Activated naive CD8-positive, alpha-beta T cell treated with anti-CD3 and anti-CD28 coated beads for 36 hours (primary cell): ENCODE data around the gene NMNAT2. TPM values are rescaled to one million over a fixed set of nuclear protein-coding genes. Genes with fewer than 3 reads are reported as not detected.

Experiments used
- DNase-seq: peaks from one replicate; pipeline ENCODE4 v3.0.0; 2021
- H3K27ac Mint-ChIP-seq: one replicate; pipeline ENCODE4 v1.8.0; 2022; ENCODE audit warnings: mild to moderate bottlenecking, moderate library complexity, mixed read lengths
- H3K27me3 Mint-ChIP-seq: one replicate; pipeline ENCODE4 v1.8.0; 2022; ENCODE audit warnings: mild to moderate bottlenecking, mixed read lengths
- H3K36me3 Mint-ChIP-seq: one replicate; pipeline ENCODE4 v1.8.0; 2021; ENCODE audit warnings: mild to moderate bottlenecking, mixed read lengths
- H3K4me1 Mint-ChIP-seq: one replicate; pipeline ENCODE4 v1.8.0; 2021; ENCODE audit warnings: mixed read lengths
- H3K4me3 Mint-ChIP-seq: one replicate; pipeline ENCODE4 v1.8.0; 2022; ENCODE audit warnings: mild to moderate bottlenecking, moderate library complexity, mixed read lengths
- H3K9me3 Mint-ChIP-seq: one replicate; pipeline ENCODE4 v1.8.0; 2022; ENCODE audit warnings: mixed read lengths
- total RNA-seq, 2 experiments: library from RNA; stranded (reverse); gene quantifications; one replicate each; pipeline ENCODE4 v1.2.3, GENCODE V29; 2021

Gene NMNAT2
- total RNA-seq, 2 experiments from 2014 or later = not detected

DNA sequence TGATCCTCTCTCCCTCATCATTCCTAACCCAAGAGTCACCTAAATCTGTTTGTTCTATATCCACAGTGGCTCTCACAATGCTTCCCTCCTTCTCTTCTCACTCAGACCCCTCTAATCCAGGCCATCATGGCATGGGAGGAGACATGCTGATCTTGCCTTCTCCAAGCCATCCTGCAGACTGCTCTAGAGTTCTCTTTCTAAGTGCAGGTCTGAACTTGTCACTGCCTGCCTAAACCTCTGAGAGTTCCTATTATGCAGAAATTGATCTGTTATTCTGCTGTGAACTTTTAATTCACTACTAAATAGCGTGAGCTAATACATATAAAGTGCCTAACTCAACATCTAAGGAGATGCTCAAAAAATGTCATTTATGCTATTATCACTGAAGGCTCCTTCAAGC is 205.3 kb downstream of the NMNAT2 start:
- H3K27me3 Mint-ChIP-seq = peaks cover 4% of the 10 kb centered on the region
- H3K4me3 Mint-ChIP-seq = no peak overlapping the region
- H3K36me3 Mint-ChIP-seq = no peaks in the 10 kb centered on the region
- no peak overlapping the region for H3K27ac Mint-ChIP-seq
- no peak for DNase-seq
- H3K4me1 Mint-ChIP-seq = peaks cover 6% of the 10 kb centered on the region
- H3K9me3 Mint-ChIP-seq = no peaks in the 10 kb centered on the region

DNA sequence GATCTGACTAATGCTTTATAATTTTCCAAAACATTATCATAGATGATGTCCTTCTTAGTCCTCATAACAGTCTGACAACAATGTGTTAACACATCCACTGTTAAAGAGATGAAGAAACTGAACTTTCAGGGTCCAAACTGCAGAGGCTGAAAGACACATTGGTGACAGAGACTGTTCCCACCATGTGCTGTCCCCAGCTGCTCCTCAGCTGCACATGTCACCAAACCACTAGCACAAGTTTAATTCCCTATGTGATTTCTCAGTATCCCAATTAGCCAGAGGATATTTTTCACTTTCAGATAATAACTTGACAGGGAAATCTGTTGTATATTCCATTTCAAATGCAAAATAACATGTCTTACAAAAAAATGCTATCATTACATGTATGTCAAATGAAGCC is 207.5 kb downstream of the NMNAT2 start:
- no peaks in the 10 kb centered on the region for H3K9me3 Mint-ChIP-seq
- no peak overlapping the region for H3K4me3 Mint-ChIP-seq
- no peak for DNase-seq
- peaks cover 4% of the 10 kb centered on the region for H3K27me3 Mint-ChIP-seq
- H3K36me3 Mint-ChIP-seq = no peaks in the 10 kb centered on the region
- no peak overlapping the region for H3K27ac Mint-ChIP-seq
- H3K4me1 Mint-ChIP-seq = peaks cover 6% of the 10 kb centered on the region

DNA sequence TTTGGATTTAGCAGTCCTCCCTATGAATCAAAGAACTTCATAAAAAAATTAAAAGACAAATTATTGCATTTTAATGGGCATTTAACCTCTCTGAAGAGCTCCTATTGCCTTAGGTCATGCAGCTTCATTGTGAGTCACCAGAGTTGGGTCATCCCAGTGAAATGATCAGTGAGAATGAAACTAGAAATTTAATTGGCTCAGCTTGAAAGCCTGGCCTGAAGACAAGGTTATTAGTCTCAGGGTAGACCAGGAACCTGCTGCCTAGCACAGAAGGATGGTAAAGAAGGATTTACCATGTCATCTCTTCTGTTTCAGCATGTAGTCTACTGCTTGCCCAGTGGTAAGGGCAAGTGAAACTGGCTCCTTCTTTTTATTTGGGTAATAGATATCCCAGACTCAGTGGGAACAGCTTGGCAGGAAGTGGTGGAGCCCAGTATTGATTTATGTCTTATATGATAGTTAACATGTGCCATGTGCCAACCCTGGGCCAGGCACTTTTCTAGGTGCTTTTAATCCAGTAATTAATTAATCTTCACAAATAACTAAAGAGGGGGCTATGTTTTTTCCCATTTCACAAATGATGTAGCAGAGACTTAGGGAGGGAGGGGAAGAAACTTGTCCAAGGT is 208.5 kb downstream of the NMNAT2 start:
- no peak overlapping the region for H3K27ac Mint-ChIP-seq
- H3K4me3 Mint-ChIP-seq = no peak overlapping the region
- DNase-seq = no peak
- H3K36me3 Mint-ChIP-seq = no peaks in the 10 kb centered on the region
- H3K27me3 Mint-ChIP-seq = peaks cover 4% of the 10 kb centered on the region
- no peaks in the 10 kb centered on the region for H3K9me3 Mint-ChIP-seq
- H3K4me1 Mint-ChIP-seq = peaks cover 6% of the 10 kb centered on the region

DNA sequence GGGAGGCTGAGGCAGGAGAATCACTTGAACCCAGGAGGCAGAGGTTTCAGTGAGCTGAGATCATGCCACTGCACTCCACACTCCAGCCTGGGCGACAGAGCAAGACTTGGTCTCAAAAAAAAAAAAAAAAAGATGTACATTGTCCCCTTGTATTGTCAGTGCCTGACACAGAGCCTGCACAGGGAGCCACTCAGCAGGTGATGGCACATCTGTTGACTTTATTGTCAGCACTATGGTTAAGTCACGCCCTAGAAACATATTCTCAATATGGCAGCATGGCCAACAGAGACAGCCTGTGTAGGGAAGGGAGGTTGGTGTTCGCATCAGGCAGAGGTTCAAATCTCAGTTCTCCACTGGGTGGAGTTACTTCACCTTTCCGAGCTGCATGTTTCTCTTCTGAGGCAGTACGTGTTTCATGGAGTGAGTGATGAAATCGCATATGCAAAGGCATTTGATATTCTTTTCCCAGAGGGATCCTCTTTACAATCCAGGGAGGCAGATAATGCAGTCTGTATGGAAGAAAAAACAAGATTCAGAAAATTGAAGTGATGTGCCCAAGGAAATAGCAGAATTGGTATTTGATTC is 211.6 kb downstream of the NMNAT2 start:
- Mint-ChIP-seq H3K36me3 (no peaks in the 10 kb centered on the region), H3K4me3 (no peak overlapping the region), H3K9me3 (no peaks in the 10 kb centered on the region), H3K4me1 (peaks cover 9% of the 10 kb centered on the region), H3K27me3 (no peaks in the 10 kb centered on the region), H3K27ac (no peak overlapping the region)
- DNase-seq = no peak

DNA sequence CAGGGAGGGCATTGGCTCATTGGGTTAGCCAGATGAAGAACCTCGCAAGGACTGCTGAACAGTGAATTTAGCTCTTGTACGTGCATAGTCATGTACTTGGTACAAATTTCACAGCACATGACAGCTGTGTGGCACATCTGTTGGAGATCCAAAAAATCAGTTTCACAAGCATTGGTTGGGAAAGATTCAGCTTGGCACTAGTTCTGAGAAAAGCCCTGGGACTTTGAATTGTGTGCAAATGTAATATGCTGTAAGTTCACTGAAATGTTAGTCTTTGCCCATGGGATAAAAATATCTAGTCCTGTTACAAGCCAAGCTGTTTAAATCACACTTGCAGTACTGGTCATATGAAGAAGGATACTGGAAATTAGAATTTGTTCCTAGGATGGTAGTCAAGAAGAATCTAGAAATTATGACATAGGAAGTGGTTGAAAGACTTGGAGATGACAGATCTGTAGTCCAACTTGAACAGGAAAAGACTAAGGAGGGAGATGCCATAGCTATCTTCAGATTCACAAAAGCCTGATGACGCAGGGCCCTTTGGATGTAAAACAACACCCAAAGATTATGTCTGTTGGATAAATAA is 212.9 kb downstream of the NMNAT2 start:
- no peaks in the 10 kb centered on the region for H3K9me3 Mint-ChIP-seq
- no peak overlapping the region for H3K4me3 Mint-ChIP-seq
- H3K27ac Mint-ChIP-seq = no peak overlapping the region
- peaks cover 9% of the 10 kb centered on the region for H3K4me1 Mint-ChIP-seq
- H3K27me3 Mint-ChIP-seq = no peaks in the 10 kb centered on the region
- DNase-seq = no peak
- H3K36me3 Mint-ChIP-seq = no peaks in the 10 kb centered on the region

DNA sequence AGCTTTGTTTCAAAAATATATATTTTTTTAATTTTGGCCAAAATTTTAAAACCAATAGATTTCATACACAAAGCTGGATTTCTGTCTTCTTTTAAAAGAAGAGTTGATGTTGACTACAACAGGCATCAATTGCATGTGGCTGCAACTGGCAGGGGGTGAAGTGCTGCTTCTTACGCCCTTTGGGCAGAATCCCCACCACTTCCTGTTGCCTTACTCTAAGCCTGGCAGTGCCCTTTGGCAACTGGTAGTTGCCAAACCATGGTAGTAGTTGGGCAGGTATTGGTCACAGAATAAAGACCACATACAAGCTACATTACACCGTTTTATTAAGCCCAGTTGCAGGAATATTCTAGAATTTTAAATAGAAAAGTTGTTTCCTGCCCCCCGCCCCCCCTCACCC is 215.1 kb downstream of the NMNAT2 start:
- H3K4me3 Mint-ChIP-seq = no peak overlapping the region
- no peaks in the 10 kb centered on the region for H3K9me3 Mint-ChIP-seq
- peaks cover 4% of the 10 kb centered on the region for H3K27me3 Mint-ChIP-seq
- DNase-seq = no peak
- H3K27ac Mint-ChIP-seq = no peak overlapping the region
- H3K4me1 Mint-ChIP-seq = peaks cover 3% of the 10 kb centered on the region
- no peaks in the 10 kb centered on the region for H3K36me3 Mint-ChIP-seq

DNA sequence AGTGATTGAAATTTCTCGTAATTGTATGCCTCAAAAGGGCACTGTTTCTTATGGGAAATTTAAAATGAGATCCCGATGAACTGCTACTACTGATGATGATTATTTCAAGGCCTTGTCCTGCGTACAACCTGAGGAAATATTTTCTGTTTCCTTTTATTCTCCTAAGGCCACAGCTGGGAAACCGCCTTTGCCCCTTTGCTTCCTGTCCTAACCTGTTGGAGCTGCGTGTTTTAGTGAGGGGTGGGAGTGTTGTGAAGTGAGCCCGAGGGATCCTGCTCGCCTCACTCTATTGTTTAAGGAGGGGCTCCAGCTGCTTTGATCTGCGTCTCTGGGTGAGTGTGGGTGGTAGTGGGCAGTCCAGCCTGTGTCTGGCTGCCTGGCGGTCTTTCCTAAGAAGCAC is 217.7 kb downstream of the NMNAT2 start:
- DNase-seq = no peak
- Mint-ChIP-seq H3K4me1 (peaks cover 5% of the 10 kb centered on the region), H3K27ac (no peak overlapping the region), H3K9me3 (no peaks in the 10 kb centered on the region), H3K4me3 (no peak overlapping the region), H3K27me3 (peaks cover 14% of the 10 kb centered on the region), H3K36me3 (no peaks in the 10 kb centered on the region)

DNA sequence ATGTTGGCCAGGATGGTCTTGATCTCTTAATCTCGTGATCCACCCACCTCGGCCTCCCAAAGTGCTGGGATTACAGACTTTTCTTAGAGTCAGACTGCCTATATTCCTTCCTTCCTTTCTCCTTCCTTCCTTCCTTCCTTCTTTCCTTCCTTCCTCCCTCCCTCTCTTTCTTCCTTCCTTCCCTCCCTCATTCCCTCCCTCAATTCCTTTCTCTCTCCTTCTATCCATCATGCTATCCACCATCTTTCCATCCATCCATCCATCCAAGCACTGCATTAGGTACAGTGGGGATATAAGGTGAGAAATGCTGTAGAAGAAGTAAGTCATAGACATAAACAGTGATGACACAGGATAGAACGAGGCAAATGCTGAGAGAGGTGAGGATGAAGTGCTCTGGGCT is 218.9 kb downstream of the NMNAT2 start:
- Mint-ChIP-seq H3K27me3 (peaks cover 14% of the 10 kb centered on the region), H3K9me3 (no peaks in the 10 kb centered on the region), H3K4me1 (peaks cover 15% of the 10 kb centered on the region), H3K4me3 (no peak overlapping the region), H3K27ac (no peak overlapping the region), H3K36me3 (no peaks in the 10 kb centered on the region)
- no peak for DNase-seq

DNA sequence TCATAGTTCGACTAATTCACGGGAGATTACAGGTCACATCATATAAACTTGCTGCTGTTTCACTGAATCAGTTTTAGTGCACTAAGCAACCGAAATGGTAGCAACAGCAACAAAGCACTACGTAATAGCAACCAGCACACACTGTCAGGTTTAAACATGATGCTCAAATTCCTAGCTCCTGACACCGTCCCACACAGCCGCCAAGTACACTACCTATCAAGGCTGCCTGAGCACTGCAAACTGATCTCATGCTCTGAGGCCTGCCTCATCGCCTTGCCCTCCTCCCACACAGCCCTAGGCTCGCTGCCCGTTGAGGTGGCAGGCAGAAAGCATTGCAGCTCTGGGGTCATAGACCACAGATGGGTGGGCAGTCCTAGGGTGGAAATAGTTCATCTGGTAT is 219.7 kb downstream of the NMNAT2 start:
- peaks cover 14% of the 10 kb centered on the region for H3K27me3 Mint-ChIP-seq
- no peak overlapping the region for H3K4me3 Mint-ChIP-seq
- no peaks in the 10 kb centered on the region for H3K9me3 Mint-ChIP-seq
- no peaks in the 10 kb centered on the region for H3K36me3 Mint-ChIP-seq
- no peak overlapping the region for H3K27ac Mint-ChIP-seq
- peaks cover 15% of the 10 kb centered on the region for H3K4me1 Mint-ChIP-seq
- no peak for DNase-seq

Other genes with a start within 250 kb of the NMNAT2 start
- gene LAMC2, start 232.1 kb downstream of the NMNAT2 start, total RNA-seq = not detected
- 10 to 100 TPM; 61.4 to 65.1 TPM for gene SMG7, start 54.1 kb upstream of the NMNAT2 start, total RNA-seq
- gene NCF2, start 172.1 kb upstream of the NMNAT2 start, total RNA-seq = 1 to 10 TPM; 4.0 to 5.4 TPM
- gene ARPC5, start 217.4 kb upstream of the NMNAT2 start, total RNA-seq = 100 to 1,000 TPM; 130 to 136 TPM
- gene APOBEC4, start 234.9 kb upstream of the NMNAT2 start, total RNA-seq = not detected